ENCODE data around the gene SIDT2. TPM values are rescaled to one million over a fixed set of nuclear protein-coding genes. Genes with fewer than 3 reads are reported as not detected.

SIDT2 gene
- total and polyA plus RNA-seq, 2 of the 8 experiments (the other 6 are each of a cell fraction or from before 2014, with no cell fraction given) = 18.5 to 21.1 TPM

Other genes with a start within 250 kb of the SIDT2 start
- 32.1 and 32.6 TPM in 2 replicates for gene SIK3, start 80.3 kb upstream of the SIDT2 start, total RNA-seq (2021; fragmentation: NEBNext Ultra II Directional; extraction: Animal tissue kit (Norgen Biotek cat#: 25700))
- 18.3 and 19.9 TPM in 2 replicates for gene SIK3, start 80.3 kb upstream of the SIDT2 start, polyA plus RNA-seq (2011; rRNA removed)
- 151 and 161 TPM in 2 replicates for gene PAFAH1B2, start 34.5 kb upstream of the SIDT2 start, total RNA-seq (2021; fragmentation: NEBNext Ultra II Directional; extraction: Animal tissue kit (Norgen Biotek cat#: 25700))
- gene PAFAH1B2, start 34.5 kb upstream of the SIDT2 start, polyA plus RNA-seq (2011; rRNA removed) = 26.2 and 38.2 TPM in 2 replicates
- gene TAGLN, start 20.6 kb downstream of the SIDT2 start, total RNA-seq (2021; fragmentation: NEBNext Ultra II Directional; extraction: Animal tissue kit (Norgen Biotek cat#: 25700)) = 300 and 301 TPM in 2 replicates
- 140 and 150 TPM in 2 replicates for gene TAGLN, start 20.6 kb downstream of the SIDT2 start, polyA plus RNA-seq (2011; rRNA removed)
- gene PCSK7, start 53.3 kb downstream of the SIDT2 start, total RNA-seq (2021; fragmentation: NEBNext Ultra II Directional; extraction: Animal tissue kit (Norgen Biotek cat#: 25700)) = 38.5 and 45.6 TPM in 2 replicates
- 23.4 and 38.8 TPM in 2 replicates for gene PCSK7, start 53.3 kb downstream of the SIDT2 start, polyA plus RNA-seq (2011; rRNA removed)
- 33.7 and 35.6 TPM in 2 replicates for gene RNF214, start 53.9 kb downstream of the SIDT2 start, total RNA-seq (2021; fragmentation: NEBNext Ultra II Directional; extraction: Animal tissue kit (Norgen Biotek cat#: 25700))
- 34.9 and 35.3 TPM in 2 replicates for gene RNF214, start 53.9 kb downstream of the SIDT2 start, polyA plus RNA-seq (2011; rRNA removed)
- gene BACE1-AS, start 112.6 kb downstream of the SIDT2 start, total RNA-seq (2021; fragmentation: NEBNext Ultra II Directional; extraction: Animal tissue kit (Norgen Biotek cat#: 25700)) = 12.2 and 14.9 TPM in 2 replicates
- 11.8 and 17.4 TPM in 2 replicates for gene BACE1-AS, start 112.6 kb downstream of the SIDT2 start, polyA plus RNA-seq (2011; rRNA removed)
- gene BACE1, start 137.5 kb downstream of the SIDT2 start, total RNA-seq (2021; fragmentation: NEBNext Ultra II Directional; extraction: Animal tissue kit (Norgen Biotek cat#: 25700)) = 7.5 and 7.7 TPM in 2 replicates
- 7.9 and 9.5 TPM in 2 replicates for gene BACE1, start 137.5 kb downstream of the SIDT2 start, polyA plus RNA-seq (2011; rRNA removed)
- 18.7 and 20.8 TPM in 2 replicates for gene CEP164, start 149.1 kb downstream of the SIDT2 start, total RNA-seq (2021; fragmentation: NEBNext Ultra II Directional; extraction: Animal tissue kit (Norgen Biotek cat#: 25700))
- gene CEP164, start 149.1 kb downstream of the SIDT2 start, polyA plus RNA-seq (2011; rRNA removed) = 8.4 and 10.5 TPM in 2 replicates

All from H1 (cell line).